Superior temporal gyrus (tissue), 1 donor: ENCODE results near the gene EXOC4.
"Not testable (repeated sequence)": the region's sequence is repeated elsewhere in the genome, so short reads cannot be mapped to it uniquely, and the experiment has no call there.

Experiments used
- DNase-seq: peaks from one replicate; pipeline ENCODE4 v3.0.0-alpha.2; 2016; ENCODE audit errors: extremely low spot score

The EXOC4 gene

GRCh38 chr7:133275446-133276095 lies 22.7 kb downstream of the EXOC4 start:
- no peak for DNase-seq

- DNase-seq: not testable (repeated sequence)
These were observed 26.1 kb downstream of the EXOC4 start for GRCh38 chr7:133278975-133279374.

- no peak for DNase-seq
These were observed 29.2 kb downstream of the EXOC4 start for GRCh38 chr7:133282094-133282493.

GRCh38 chr7:133284092-133284491 lies 31.2 kb downstream of the EXOC4 start:
- DNase-seq: peak; percentile 56

DNA sequence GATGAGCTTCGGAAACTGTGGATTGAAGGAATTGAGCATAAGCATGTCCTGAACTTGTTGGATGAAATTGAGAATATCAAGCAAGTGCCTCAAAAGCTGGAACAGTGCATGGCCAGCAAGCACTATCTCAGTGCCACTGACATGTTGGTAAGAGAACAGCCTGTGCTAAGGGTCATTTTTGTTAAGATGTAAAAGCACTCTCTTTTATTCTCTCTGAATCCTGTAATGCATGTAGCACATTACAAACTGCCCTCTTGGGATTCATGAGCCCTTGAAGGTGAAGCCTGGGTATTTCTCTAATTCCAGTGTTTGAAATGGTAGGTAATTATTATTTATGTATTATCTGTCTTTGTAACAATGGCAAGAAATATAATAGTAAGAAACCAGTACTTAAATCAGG lies 36.1 kb downstream of the EXOC4 start:
- DNase-seq: no peak

GRCh38 chr7:133290041-133290440 lies 37.2 kb downstream of the EXOC4 start:
- no peak for DNase-seq

- DNase-seq: no peak
These were observed 37.9 kb downstream of the EXOC4 start for GRCh38 chr7:133290676-133291333.

DNA sequence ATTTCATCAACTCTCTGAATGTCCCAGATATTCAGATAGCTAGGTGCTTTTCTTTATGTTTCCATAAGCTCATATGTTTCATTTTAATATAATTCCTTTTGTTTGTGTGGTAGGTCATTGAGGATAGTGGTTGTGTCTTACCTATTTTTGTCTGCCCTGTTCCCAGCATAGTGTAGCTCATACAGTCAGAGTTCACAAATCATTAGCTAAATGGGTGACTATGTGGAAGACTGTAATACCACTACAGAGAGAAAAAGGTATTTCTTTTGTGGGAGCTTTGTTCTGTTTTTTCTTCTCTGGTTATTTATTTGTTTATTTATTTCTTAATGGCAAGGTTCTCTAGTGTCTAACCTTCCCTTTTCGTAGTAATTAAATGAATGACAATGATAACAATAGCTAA lies 39.8 kb downstream of the EXOC4 start:
- no peak for DNase-seq

DNA sequence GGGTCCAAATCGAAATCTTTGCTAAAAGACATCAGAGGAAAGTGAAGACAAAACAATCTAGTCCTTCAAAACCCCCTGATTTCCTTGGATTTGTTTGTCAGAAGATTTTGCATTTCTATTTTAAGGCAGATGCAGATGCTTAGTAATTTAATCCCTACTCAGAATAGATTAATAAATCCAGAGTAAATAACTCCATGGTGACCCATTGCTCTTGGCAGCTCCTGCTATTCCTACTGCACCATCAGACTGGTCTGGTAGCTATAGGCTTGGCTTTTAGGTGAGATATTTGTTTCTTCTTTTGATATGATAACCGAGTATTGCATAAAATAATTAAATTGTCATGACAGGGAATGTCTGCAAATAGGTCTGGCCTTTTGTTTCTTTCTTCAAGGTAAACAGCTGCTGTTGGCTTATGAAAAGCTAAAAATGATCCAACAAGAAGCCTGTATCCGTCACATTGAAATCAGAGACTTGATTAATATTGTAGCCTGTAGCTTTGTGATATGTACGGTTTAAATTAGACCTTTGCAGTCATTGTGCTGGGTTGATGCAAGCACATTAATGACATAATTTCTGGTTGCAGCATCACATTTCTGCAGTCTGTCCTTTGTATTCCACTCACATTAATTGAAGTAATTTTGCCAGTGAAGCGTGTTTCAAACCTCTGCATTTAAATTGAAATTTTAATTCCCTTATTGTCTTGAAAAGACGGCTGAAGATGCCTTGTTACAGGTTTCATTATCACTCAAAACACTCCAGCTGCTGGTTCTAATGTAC lies 40.7 kb downstream of the EXOC4 start:
- DNase-seq: no peak

GRCh38 chr7:133294234-133294633 lies 41.4 kb downstream of the EXOC4 start:
- DNase-seq: no peak

- DNase-seq: no peak
These were observed 42.6 kb downstream of the EXOC4 start for GRCh38 chr7:133295484-133295883.

DNA sequence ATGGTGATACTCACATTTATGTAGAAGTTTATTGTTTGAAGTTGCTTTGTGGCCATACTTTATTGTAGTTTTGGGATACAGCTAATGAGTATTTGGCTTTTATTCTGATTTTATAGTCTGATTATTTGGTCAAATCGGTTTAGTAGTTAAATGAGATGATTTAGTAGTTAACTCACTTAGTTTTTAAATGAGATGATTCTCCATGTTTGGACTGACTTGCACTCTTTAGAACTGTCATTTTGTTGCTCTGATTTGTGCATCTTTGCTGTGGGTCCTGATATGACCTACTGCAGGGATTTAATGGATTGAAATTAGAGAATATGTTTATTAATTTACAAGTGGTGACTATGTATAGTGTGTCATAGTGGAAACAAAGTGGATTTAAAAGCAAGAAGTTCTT lies 44.2 kb downstream of the EXOC4 start:
- DNase-seq: no peak

- DNase-seq: no peak
These were observed 45.2 kb downstream of the EXOC4 start for GRCh38 chr7:133298080-133298479.

- no peak for DNase-seq
These were observed 46.8 kb downstream of the EXOC4 start for GRCh38 chr7:133299676-133300075.

DNA sequence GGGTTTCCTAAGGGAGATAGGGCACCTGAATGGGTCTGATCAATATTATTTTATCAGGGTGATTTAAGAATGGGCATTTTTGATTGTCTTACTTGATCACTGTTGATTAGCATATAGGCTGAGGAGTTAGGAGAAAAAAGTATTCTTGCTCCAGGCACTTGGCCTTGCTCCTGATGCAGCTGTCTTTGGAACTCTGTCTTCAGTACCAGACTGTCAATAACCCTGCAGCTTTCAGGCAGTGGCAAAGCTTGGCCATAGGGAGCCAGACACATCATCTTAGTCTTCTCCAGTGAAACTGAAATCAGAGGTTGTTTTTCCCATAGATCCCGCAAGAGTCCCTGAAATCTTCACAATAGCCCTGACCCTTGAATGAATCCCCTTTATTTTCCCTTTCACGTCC lies 47.2 kb downstream of the EXOC4 start:
- no peak for DNase-seq

GRCh38 chr7:133300811-133301210 lies 47.9 kb downstream of the EXOC4 start:
- no peak for DNase-seq

GRCh38 chr7:133301444-133301843 lies 48.6 kb downstream of the EXOC4 start:
- no peak for DNase-seq

DNA sequence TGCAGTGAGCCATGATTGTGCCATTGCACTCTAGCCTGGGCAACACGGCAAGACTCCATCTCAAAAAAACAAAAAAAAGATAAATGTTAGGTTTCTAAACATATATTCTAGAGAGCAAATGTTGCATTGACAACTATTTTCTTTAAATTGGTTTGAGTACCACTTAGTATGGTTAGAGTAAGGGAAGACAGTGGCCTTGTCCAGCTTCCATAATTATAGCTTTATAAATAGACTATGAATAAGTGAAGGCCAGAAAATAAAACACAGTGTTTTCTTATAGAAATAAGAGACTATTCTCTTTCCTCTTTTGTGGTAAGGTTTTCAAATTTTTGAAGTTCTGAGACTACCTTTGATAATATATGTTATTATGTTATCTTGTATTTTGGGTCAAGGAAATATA lies 50.5 kb downstream of the EXOC4 start:
- DNase-seq: no peak

- no peak for DNase-seq
These were observed 51.1 kb downstream of the EXOC4 start for GRCh38 chr7:133303931-133304330.

DNA sequence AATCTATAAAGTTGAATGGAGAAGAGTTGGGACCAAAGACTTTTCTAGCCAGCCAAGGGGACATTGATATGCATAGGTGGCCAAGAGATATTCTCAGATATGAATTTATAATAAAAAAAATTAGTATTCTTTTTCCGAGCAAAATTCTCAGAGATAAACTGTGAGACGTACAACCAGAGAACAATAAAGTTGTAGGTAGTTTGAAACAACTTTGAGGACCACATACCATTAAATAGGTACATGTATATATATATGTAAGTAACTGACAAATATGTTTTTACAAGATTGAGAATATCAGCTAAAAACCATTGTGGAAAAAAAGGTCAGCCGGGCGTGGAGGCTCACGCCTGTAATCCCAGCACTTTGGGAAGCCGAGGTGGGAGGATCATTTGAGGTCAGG lies 56.5 kb downstream of the EXOC4 start:
- DNase-seq: no peak

DNA sequence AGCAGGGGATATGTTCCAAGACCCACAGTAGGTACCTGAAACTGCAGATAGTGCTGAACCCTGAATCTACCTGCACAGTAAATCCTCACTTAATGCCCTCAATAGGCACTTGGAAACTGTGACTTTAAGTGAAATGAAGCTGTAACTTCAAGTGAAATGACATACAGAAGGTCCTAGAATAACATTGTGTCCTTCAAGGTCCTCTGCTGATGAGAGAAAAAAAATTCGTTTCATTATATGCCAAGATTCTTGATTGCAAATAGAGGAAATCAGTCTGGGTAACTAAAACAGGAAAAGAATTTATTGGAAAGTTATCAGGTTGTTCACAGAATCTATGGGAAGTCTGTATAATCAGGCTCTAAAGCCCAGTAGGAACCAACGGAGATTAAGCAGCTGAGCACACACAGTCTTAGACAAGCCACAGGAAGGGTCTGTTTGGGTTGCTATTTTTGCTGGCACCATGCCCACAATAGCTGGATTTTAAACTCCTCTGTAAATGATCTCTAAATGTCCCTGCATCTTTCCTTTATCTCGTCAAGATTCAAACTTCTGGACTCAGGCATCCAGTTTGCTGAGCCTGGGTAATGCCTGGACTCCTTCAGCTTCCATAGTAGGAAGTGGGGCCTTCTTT lies 57.5 kb downstream of the EXOC4 start:
- DNase-seq: no peak

DNA sequence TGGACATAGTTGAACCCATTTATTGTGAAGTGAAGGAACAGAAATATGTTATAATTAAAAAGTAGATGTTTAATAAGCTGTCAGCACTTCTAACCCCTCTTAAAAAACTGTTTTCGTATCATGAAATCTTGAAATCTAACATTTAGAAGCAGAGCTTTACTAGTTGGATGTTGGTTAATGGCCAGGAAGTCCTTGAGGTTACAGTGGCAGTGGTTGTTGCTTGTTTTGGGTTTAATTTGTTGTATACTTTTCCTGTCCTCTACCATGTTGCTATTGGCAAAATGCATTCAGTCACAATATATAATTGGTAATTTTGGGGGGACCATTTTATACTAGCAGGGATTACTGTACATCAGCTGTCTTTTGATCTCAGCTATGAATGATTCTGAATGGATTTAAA lies 60.7 kb downstream of the EXOC4 start:
- DNase-seq: no peak

DNA sequence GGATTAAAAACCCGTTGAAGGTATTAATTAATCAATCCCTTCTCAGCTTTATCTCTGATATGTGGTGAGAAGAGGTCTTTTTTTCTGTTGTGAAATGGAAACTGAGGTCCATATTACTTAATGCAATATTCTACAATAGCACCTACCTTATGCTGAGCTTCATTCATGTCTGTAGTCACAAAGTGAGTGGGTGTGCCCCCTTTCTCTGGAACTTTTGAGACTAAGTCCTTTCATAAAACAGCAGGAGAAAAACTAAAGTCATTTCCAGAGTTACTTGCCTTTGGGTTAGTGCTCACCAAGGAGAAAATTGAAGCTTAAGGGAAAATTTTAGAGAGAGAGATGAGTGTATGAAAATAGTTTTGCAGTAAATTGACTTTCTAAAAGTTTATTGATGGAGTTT lies 61.2 kb downstream of the EXOC4 start:
- no peak for DNase-seq
